ENCODE measurements around the gene NBEA.

NBEA gene

DNA sequence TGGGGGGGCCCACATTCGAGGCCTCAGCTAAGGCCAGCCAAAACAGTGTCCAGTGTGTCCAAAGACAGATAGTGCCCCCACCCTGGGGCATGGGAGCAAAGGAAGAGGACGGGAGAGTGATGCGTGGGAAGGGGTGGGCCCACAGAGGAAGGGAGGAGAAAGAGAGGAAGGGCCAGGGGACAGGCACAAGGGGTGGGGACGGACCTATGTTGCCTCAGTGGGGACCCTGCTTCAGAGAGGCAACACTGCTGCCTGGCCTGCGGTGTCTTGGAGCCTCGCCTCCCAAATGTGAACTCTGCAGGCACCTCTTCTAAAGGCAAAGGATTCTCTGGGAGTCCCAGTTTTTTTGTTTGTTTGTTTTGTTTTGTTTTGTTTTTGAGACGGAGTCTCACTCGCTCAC is 764.7 kb downstream of the NBEA start:
- Histone ChIP-seq H3K4me3 (ENCODE audit: insufficient read depth in 1 of 2, low read depth in 1 of 2, low read length in 2 of 2) (no peak overlapping the region), H3K27ac (ENCODE audit: low read length, poor library complexity, severe bottlenecking) (no peak overlapping the region), H4K91ac (ENCODE audit: low read length) (no peak overlapping the region), H3K79me1 (replicated peaks; ENCODE audit: low read length, poor library complexity, severe bottlenecking) (no peaks in the 10 kb centered on the region), H2BK5ac (ENCODE audit: low read depth, low read length, poor library complexity, severe bottlenecking) (no peak overlapping the region), H4K8ac (ENCODE audit: low read length) (no peak overlapping the region), H3K27me3 (ENCODE audit: control insufficient read depth in 1 of 2, insufficient read depth in 1 of 2, low read length in 2 of 2) (no peaks in the 10 kb centered on the region), H3K9ac (ENCODE audit: low read length) (no peak overlapping the region), H3K36me3 (ENCODE audit: control insufficient read depth in 1 of 2, insufficient read depth in 2 of 2, low read depth in 1 of 2, low read length in 2 of 2) (no peaks in the 10 kb centered on the region), H2AK5ac (ENCODE audit: low read length, severe bottlenecking) (no peak overlapping the region), H2BK15ac (ENCODE audit: low read depth, poor library complexity, severe bottlenecking) (no peak overlapping the region), H3K14ac (ENCODE audit: low read length in 2 of 2) (peak overlapping the region in 1 of 2 experiments; percentile 59), H2BK120ac (ENCODE audit: low read depth, low read length) (no peak overlapping the region), H3K4me2 (ENCODE audit: low read length, poor library complexity, severe bottlenecking) (no peak overlapping the region), H2BK12ac (ENCODE audit: low read length in 2 of 2) (no peak overlapping the region), H3K4ac (ENCODE audit: low read depth in 1 of 2, low read length in 2 of 2) (no peak overlapping the region), H3K18ac (ENCODE audit: low read depth in 1 of 2, low read length in 2 of 2) (no peak overlapping the region), H3K23ac (ENCODE audit: low read length in 2 of 2) (no peak overlapping the region), H3K4me1 (ENCODE audit: control insufficient read depth, insufficient read depth, low read depth, low read length) (peaks cover 2% of the 10 kb centered on the region), H2AFZ (ENCODE audit: low read depth, low read length) (no peak overlapping the region), H3K9me3 (ENCODE audit: control insufficient read depth, low read length) (peaks cover 8% of the 10 kb centered on the region)
- WGBS: 79% methylated on average over 6 of the region's 8 CpGs
- no peak for DNase-seq

DNA sequence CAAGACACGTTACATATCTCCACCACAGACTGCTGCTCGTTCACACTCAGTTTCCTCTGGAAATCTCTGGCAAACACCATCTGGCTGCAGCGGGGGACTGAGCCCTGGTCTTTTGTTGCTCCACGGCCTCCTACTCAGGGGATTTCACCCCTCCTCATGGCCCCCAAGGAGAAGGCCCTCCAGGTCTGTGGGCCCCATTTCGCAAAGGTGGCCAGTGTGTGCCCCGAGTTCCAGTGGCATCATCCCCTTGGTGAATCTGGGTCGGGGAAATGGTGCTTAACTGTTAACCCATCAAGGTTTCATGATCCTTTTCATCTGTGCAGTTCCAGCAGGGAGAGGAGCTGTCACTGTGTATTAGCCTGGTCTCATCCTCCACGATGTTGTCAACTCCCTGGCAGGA is 769.8 kb downstream of the NBEA start:
- H2AFZ ChIP-seq (ENCODE audit: low read depth, low read length): no peak overlapping the region
- H3K9me3 ChIP-seq (ENCODE audit: control insufficient read depth, low read length): no peaks in the 10 kb centered on the region
- H3K23ac ChIP-seq (ENCODE audit: low read length in 2 of 2): no peak overlapping the region
- no peak overlapping the region for H4K8ac ChIP-seq (ENCODE audit: low read length)
- H3K4me1 ChIP-seq (ENCODE audit: control insufficient read depth, insufficient read depth, low read depth, low read length): peaks cover 3% of the 10 kb centered on the region
- no peaks in the 10 kb centered on the region for H3K36me3 ChIP-seq (ENCODE audit: control insufficient read depth in 1 of 2, insufficient read depth in 2 of 2, low read depth in 1 of 2, low read length in 2 of 2)
- H3K18ac ChIP-seq (ENCODE audit: low read depth in 1 of 2, low read length in 2 of 2): no peak overlapping the region
- H3K14ac ChIP-seq (ENCODE audit: low read length in 2 of 2): no peak overlapping the region
- H3K4me3 ChIP-seq (ENCODE audit: insufficient read depth in 1 of 2, low read depth in 1 of 2, low read length in 2 of 2): no peak overlapping the region
- no peak overlapping the region for H2BK12ac ChIP-seq (ENCODE audit: low read length in 2 of 2)
- no peak overlapping the region for H2AK5ac ChIP-seq (ENCODE audit: low read length, severe bottlenecking)
- no peak overlapping the region for H3K9ac ChIP-seq (ENCODE audit: low read length)
- no peak overlapping the region for H3K4me2 ChIP-seq (ENCODE audit: low read length, poor library complexity, severe bottlenecking)
- no peak for DNase-seq
- no peak overlapping the region for H2BK15ac ChIP-seq (ENCODE audit: low read depth, poor library complexity, severe bottlenecking)
- no peak overlapping the region for H4K91ac ChIP-seq (ENCODE audit: low read length)
- no peak overlapping the region for H2BK120ac ChIP-seq (ENCODE audit: low read depth, low read length)
- no peak overlapping the region for H2BK5ac ChIP-seq (ENCODE audit: low read depth, low read length, poor library complexity, severe bottlenecking)
- H3K79me1 ChIP-seq (replicated peaks; ENCODE audit: low read length, poor library complexity, severe bottlenecking): no peaks in the 10 kb centered on the region
- H3K27ac ChIP-seq (ENCODE audit: low read length, poor library complexity, severe bottlenecking): no peak overlapping the region
- H3K4ac ChIP-seq (ENCODE audit: low read depth in 1 of 2, low read length in 2 of 2): no peak overlapping the region
- 85% methylated on average over 8 of the region's 8 CpGs for WGBS
- no peaks in the 10 kb centered on the region for H3K27me3 ChIP-seq (ENCODE audit: control insufficient read depth in 1 of 2, insufficient read depth in 1 of 2, low read length in 2 of 2)

DNA sequence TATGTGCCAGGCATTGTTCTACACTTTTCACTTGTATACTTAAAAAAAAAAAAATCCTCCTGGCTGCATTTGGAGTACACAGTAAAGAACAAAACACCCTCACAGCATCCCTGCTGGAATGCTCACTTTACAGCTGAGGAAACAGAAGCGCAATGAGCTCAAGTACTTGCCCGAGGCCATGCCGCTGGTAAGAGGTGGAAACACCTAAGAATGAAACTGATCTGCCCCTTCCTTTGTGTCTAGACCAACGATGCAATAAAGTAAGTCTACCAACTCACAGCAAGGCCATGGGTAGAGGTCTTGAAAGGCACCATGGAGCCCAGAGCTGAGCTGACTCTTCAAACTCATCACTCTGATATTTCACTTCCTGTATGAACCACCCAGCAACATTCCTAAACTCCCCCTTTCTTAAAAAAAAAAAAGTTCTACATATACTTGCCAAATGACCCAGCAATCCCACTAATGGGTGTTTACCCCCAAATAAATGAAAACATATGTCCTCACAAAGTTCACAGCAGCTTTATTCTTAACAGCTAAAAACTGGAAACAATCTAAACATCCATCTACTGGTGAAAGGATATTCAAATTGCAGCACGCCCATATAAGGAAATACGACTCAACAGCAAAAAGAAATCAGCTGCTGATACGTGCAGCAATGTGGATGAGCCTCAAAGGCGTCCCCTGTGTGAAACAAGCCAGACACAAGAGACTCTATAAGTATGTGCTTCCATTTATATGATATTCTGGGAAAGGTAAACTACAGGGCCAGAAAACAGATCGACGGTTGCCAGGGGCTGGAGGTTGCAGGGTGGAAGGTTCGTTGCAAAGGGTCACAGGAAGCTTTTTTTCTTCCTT is 771.1 kb downstream of the NBEA start:
- H3K4me1 ChIP-seq (ENCODE audit: control insufficient read depth, insufficient read depth, low read depth, low read length): peaks cover 3% of the 10 kb centered on the region
- H3K4me2 ChIP-seq (ENCODE audit: low read length, poor library complexity, severe bottlenecking): no peak overlapping the region
- no peak overlapping the region for H3K18ac ChIP-seq (ENCODE audit: low read depth in 1 of 2, low read length in 2 of 2)
- H2BK15ac ChIP-seq (ENCODE audit: low read depth, poor library complexity, severe bottlenecking): no peak overlapping the region
- H4K8ac ChIP-seq (ENCODE audit: low read length): no peak overlapping the region
- peak; percentile 33 for DNase-seq
- H3K14ac ChIP-seq (ENCODE audit: low read length in 2 of 2): no peak overlapping the region
- no peak overlapping the region for H3K4ac ChIP-seq (ENCODE audit: low read depth in 1 of 2, low read length in 2 of 2)
- no peak overlapping the region for H2AK5ac ChIP-seq (ENCODE audit: low read length, severe bottlenecking)
- WGBS: 63% methylated on average over 11 of the region's 11 CpGs
- H2BK120ac ChIP-seq (ENCODE audit: low read depth, low read length): no peak overlapping the region
- no peaks in the 10 kb centered on the region for H3K27me3 ChIP-seq (ENCODE audit: control insufficient read depth in 1 of 2, insufficient read depth in 1 of 2, low read length in 2 of 2)
- no peaks in the 10 kb centered on the region for H3K9me3 ChIP-seq (ENCODE audit: control insufficient read depth, low read length)
- no peak overlapping the region for H2BK5ac ChIP-seq (ENCODE audit: low read depth, low read length, poor library complexity, severe bottlenecking)
- no peak overlapping the region for H3K4me3 ChIP-seq (ENCODE audit: insufficient read depth in 1 of 2, low read depth in 1 of 2, low read length in 2 of 2)
- H4K91ac ChIP-seq (ENCODE audit: low read length): no peak overlapping the region
- no peak overlapping the region for H2AFZ ChIP-seq (ENCODE audit: low read depth, low read length)
- no peaks in the 10 kb centered on the region for H3K36me3 ChIP-seq (ENCODE audit: control insufficient read depth in 1 of 2, insufficient read depth in 2 of 2, low read depth in 1 of 2, low read length in 2 of 2)
- H3K79me1 ChIP-seq (replicated peaks; ENCODE audit: low read length, poor library complexity, severe bottlenecking): no peaks in the 10 kb centered on the region
- peak overlapping the region; percentile 34 for H3K9ac ChIP-seq (ENCODE audit: low read length)
- no peak overlapping the region for H3K27ac ChIP-seq (ENCODE audit: low read length, poor library complexity, severe bottlenecking)
- H3K23ac ChIP-seq (ENCODE audit: low read length in 2 of 2): no peak overlapping the region
- H2BK12ac ChIP-seq (ENCODE audit: low read length in 2 of 2): no peak overlapping the region

DNA sequence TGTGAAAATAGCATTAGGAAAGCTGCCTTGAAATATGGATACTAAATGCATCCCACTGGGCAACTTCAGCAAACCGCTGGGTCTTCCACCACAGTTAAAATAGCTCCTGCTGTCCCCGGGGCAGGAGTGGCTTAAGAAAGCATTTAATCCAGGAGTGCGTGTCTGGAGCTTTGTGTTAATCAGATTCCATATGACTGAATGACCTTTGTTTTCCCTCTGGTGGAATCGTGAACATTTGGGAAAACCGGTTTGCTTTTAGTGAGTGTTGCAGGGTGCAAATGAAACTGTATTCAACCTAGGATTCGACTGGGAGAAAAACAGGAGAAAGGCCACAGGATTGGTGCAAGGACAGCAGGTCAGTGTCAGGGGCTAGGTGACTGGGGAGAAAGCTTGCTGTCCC is 772.1 kb downstream of the NBEA start:
- Histone ChIP-seq H3K4me1 (ENCODE audit: control insufficient read depth, insufficient read depth, low read depth, low read length) (peaks cover 3% of the 10 kb centered on the region), H2BK5ac (ENCODE audit: low read depth, low read length, poor library complexity, severe bottlenecking) (no peak overlapping the region), H3K23ac (ENCODE audit: low read length in 2 of 2) (no peak overlapping the region), H3K9ac (ENCODE audit: low read length) (peak overlapping the region; percentile 30), H3K79me1 (replicated peaks; ENCODE audit: low read length, poor library complexity, severe bottlenecking) (no peaks in the 10 kb centered on the region), H3K4ac (ENCODE audit: low read depth in 1 of 2, low read length in 2 of 2) (no peak overlapping the region), H3K27ac (ENCODE audit: low read length, poor library complexity, severe bottlenecking) (no peak overlapping the region), H2AFZ (ENCODE audit: low read depth, low read length) (no peak overlapping the region), H3K4me3 (ENCODE audit: insufficient read depth in 1 of 2, low read depth in 1 of 2, low read length in 2 of 2) (peak overlapping the region in 1 of 2 experiments; percentile 1), H3K14ac (ENCODE audit: low read length in 2 of 2) (no peak overlapping the region), H3K9me3 (ENCODE audit: control insufficient read depth, low read length) (no peaks in the 10 kb centered on the region), H2BK15ac (ENCODE audit: low read depth, poor library complexity, severe bottlenecking) (no peak overlapping the region), H3K27me3 (ENCODE audit: control insufficient read depth in 1 of 2, insufficient read depth in 1 of 2, low read length in 2 of 2) (no peaks in the 10 kb centered on the region), H3K4me2 (ENCODE audit: low read length, poor library complexity, severe bottlenecking) (no peak overlapping the region), H2BK120ac (ENCODE audit: low read depth, low read length) (no peak overlapping the region), H3K36me3 (ENCODE audit: control insufficient read depth in 1 of 2, insufficient read depth in 2 of 2, low read depth in 1 of 2, low read length in 2 of 2) (no peaks in the 10 kb centered on the region), H4K91ac (ENCODE audit: low read length) (no peak overlapping the region), H2BK12ac (ENCODE audit: low read length in 2 of 2) (no peak overlapping the region), H3K18ac (ENCODE audit: low read depth in 1 of 2, low read length in 2 of 2) (no peak overlapping the region), H2AK5ac (ENCODE audit: low read length, severe bottlenecking) (no peak overlapping the region), H4K8ac (ENCODE audit: low read length) (no peak overlapping the region)
- 83% methylated on average over 6 of the region's 6 CpGs for WGBS
- DNase-seq: no peak

Measured in mesenchymal stem cell (in vitro differentiated cells and primary cell).